HG02981 (cell line): Measurements from ENCODE around the gene IL2RA.

Source experiments
- ATAC-seq: cut with Tn5 transposase; IDR thresholded peaks from one replicate; pipeline ENCODE4 v1.9.1; 2021; ENCODE audit warnings: mild to moderate bottlenecking, moderate library complexity; ENCODE audit not compliant: unreplicated experiment

The IL2RA gene

DNA sequence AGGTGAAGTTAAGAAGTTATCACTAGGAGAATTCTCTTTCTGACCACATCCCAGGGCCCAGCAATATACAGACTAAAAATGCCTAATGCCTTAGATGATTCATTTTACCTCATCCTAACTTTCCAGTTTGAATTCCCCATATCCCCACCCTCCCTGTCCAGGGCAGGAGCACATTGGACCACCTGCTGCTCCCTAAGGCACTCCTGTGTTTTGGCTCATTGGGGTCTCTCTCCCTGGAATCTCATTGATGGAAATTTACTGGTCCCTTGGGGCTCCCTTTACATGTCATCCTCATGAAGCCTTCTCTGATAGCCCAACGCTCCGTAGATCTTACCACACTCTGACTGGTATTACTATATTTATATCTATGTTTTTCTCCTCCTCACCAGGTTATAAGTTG, 2.7 kb downstream of the IL2RA start:
- no peak for ATAC-seq

- no peak for ATAC-seq
These were observed 3.3 kb downstream of the IL2RA start for GRCh38 chr10:6058682-6059475.

DNA sequence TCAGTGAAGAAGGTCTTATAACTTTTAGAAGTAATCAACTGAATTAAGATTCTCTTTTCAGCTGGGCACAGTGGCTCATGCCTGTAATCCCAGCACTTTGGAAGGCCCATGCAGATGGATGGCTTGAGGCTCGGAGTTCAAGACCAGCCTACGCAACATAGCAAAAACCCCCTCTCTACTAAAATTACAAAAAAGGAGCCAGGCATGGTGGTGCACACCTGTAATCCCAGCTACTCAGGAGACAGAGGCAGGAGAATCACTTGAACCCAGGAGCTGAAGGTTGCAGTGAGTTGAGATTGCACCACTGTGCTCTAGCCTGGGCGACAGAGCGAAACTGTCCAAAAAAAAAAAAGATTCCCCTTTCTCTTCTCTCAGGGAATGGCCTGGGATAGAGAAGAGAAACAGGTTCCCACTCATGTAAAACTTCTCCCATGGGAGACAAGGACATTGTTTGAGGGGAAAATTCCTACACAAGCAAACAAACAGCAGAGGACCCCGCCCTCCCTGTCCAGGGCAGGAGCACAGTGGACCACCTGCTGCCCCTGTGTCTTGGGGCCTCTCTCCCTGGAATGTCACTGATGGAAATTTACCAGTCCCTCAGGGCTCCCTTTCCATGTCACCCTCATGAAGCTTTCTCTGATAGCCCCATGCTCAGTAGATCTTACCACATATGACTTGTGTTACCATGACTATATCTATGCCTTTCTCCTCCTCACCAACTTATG, 5.6 kb downstream of the IL2RA start:
- no peak for ATAC-seq

DNA sequence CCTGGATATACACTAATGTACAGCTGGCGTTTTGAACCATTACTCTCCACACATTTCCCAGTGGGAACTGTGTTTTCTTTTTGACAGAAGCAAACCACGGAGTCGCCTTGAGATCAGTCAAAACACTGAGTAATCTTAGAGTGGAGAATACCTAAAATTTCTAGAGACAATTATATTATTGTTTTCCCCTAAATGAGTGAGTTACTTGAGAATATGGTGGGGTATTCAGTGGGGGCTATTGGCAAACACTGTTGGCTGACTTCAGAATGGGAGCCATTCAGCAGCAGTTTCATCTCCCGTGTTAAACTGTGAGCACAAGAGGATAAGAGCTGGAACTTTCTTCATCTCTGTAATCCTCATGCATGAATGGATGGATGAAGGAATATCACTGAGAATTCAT, 6.2 kb downstream of the IL2RA start:
- ATAC-seq = no peak

DNA sequence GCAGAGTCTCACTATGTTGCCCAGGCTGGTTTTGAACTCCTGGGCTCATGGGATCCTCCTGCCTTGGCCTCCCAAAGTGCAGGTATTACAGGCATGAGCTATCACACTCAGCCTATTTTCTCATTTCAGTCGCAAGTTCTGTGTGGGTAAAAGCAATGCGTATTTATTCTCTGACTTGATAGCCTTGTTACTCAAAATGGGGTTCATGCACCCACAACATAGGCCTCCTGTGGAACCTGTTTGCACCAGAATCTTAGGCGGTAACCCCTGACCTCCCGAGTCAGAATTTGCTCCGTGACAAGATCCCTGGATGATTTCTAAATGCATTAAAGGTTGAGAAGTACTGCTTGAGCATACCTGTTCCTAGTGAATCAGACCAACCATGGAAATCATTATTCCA, 7.3 kb downstream of the IL2RA start:
- no peak for ATAC-seq

- no peak for ATAC-seq
These were observed 8.1 kb downstream of the IL2RA start for GRCh38 chr10:6053816-6054631.

DNA sequence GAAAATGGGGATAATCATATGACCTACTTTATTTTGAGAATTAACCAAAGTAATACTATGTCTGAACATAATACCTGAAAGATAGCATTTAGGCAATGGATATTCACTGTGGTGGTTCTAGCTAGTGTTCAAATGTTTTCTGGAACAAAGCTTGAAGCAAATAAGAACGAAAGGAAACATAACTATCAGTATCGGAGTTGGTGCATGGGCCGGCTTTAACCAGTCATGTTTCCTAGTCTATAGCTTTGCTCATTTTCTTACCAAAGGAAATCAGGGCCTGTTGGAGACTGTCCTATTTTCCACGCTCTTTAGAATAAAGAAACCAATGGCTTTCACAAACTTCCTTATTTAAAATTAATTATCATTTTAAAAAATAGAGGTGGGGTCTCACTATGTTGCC, 8.9 kb downstream of the IL2RA start:
- ATAC-seq = no peak

- peak; percentile 21 for ATAC-seq
These were observed 9.6 kb downstream of the IL2RA start for GRCh38 chr10:6052247-6053221.

DNA sequence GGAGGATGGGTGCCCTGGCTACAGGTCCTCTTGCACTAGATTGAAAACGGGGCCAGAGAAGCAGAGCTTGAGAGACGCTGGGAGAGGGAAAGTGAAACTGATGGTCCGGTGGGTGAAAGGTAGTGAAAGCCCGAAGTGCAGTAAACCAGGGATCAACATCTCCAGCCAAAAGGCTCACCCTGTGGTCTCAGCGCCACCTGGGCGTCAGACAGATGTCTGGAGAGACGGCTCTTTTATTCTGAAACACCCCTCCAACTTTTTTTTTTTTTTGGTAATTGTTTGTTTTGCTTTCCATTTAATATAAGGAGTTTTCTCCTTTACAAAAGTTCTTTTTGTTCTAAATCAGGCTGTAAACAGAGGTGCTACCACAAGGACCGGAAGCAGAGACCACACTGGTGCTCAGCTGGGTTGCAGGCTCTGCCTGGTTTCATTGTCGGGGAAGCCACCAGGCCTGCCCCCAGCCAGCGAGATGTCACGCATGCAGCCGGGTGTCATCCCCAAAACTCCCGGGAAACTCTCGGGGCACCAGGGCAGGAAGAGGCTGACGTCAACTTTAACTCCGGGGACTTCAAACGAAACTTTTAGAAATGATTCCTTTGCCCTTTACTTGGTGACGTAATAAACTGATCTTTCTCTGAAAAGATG, 11.2 kb downstream of the IL2RA start:
- peak; percentile 64 for ATAC-seq

DNA sequence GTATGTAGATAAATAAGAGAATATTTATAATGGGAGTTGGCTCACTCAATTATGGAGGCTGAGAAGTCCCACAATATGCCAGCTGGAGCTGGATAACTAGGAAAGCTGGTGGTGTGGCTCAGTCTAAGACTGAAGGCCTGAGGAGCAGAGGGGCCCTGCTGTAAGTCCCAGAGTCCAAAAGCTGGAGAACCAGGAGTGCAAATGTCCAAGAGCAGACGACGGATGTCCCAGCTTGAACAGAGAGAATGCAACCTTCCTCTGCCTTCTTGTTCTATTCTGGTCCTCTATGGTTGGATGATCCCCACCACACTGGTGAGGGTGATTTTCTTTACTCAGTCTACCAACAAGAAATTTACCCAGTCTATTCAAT, 13.2 kb downstream of the IL2RA start:
- ATAC-seq = no peak

DNA sequence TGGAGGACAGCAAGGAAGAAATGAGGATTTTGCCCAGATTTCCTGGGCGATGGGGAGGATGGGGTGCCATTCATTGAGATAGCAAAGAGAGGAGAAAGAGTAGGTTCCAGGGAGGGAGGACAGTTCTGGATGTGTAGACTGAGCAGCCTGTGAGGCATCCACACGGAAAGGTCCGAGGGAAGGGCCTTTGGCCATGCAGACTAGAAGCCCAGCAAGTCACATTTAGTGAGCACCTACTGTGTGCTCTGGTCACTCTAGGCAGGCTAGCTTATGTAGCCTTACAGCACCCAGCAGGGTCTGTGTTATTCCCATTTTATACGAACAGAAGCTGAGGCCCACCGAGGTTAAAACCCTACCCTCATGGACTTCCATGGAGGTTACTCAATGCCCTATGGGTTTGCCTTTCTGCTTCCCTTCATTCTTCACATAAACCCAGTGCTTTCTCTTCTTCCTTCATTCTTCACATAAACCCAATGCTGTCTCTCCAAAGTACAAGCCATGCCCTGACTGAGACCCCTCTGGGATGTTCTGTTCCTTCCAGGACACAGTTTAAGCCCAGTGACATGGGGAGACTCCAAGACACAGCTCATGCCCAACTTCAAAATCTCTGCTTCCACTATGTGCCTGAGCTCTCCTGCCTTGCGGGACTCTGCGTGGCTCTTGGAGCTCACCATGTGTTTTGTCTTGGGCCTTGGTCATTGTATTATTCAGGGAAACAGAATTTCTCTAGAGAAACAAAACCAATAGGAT, 13.7 kb downstream of the IL2RA start:
- no peak for ATAC-seq

DNA sequence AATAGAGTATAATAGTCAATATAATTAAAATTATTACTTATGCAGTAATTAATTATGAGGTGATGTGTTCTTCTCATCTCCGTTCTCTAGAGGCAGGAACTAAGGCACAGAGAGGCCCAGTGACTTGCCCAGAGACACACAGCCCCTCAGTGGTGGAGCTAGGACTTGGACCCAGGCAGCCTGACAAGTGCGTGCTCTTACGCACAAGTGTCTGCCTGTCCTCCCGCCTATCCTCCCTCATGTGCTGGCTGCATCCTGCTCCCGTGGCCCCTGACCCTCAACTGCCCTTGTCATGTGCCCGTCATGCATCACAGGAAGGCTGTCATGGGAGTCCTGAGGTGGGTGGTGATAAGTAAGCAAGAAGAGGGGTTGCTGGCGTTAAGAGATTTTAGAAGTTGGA, 14.3 kb downstream of the IL2RA start:
- no peak for ATAC-seq

- no peak for ATAC-seq
These were observed 15.2 kb downstream of the IL2RA start for GRCh38 chr10:6046773-6047611.

GRCh38 chr10:6045878-6046772, 16.0 kb downstream of the IL2RA start:
- ATAC-seq = no peak

GRCh38 chr10:6045314-6045848, 16.8 kb downstream of the IL2RA start:
- no peak for ATAC-seq

GRCh38 chr10:6044751-6045313, 17.3 kb downstream of the IL2RA start:
- no peak for ATAC-seq

DNA sequence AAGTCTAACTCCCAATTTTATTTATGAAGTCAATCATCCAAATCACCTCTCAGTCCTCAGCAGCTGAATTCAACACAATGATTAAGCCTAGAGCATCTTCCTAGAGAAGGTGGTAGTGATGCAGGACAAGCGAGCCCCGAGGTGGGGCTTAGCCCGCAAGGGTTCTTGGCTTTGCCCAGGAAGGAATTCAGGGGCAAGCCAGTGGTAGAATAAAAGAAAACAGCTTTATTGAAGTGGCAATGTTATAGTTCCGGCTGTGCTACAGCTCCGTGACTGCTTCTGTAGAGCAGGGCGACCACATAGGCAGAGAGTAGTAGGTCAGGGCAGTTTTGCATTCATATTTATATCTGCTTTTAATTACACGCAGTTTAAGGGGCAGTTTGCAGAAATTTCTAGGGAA, 18.1 kb downstream of the IL2RA start:
- ATAC-seq = no peak
